Mucosa of rectum (tissue), 2 donors: ENCODE data around the gene UCK2.

Source experiments
- H3K27ac ChIP-seq, 2 donors: one replicate each; pipeline ENCODE4 v1.7.0; 2013; ENCODE audit warnings: inconsistent platforms in 2 of 2, low read depth in 2 of 2, low read length in 2 of 2
- H3K27me3 ChIP-seq, 2 donors: one replicate each; pipeline ENCODE4 v1.7.0; 2013; ENCODE audit warnings: low read length in 2 of 2; ENCODE audit not compliant: control insufficient read depth in 2 of 2, insufficient read depth in 2 of 2
- H3K36me3 ChIP-seq, 2 donors: one replicate each; pipeline ENCODE4 v1.7.0; 2013; ENCODE audit warnings: low read length in 2 of 2; ENCODE audit not compliant: control insufficient read depth in 2 of 2, insufficient read depth in 2 of 2
- H3K4me1 ChIP-seq, 2 donors: one replicate each; pipeline ENCODE4 v1.7.0; 2013; ENCODE audit warnings: low read length in 2 of 2, mild to moderate bottlenecking in 1 of 2; ENCODE audit not compliant: control insufficient read depth in 2 of 2, insufficient read depth in 2 of 2
- H3K4me3 ChIP-seq, 2 donors: one replicate each; pipeline ENCODE4 v1.7.0; 2013; ENCODE audit warnings: low read length in 2 of 2
- H3K9ac ChIP-seq, 2 donors: one replicate each; pipeline ENCODE4 v1.7.0; 2013; ENCODE audit warnings: low read length in 2 of 2, low read depth in 1 of 2, mild to moderate bottlenecking in 1 of 2
- H3K9me3 ChIP-seq, 2 donors: one replicate each; pipeline ENCODE4 v1.7.0; 2013; ENCODE audit warnings: low read length in 2 of 2; ENCODE audit not compliant: control insufficient read depth in 2 of 2
- donor health status: healthy.
- donor health status: Normal muscosa, but diverticular disease.

Gene UCK2

GRCh38 chr1:165816157-165816556 lies 11.3 kb upstream of the UCK2 start:
- Histone ChIP-seq H3K9ac (no peak overlapping the region), H3K27me3 (no peaks in the 10 kb centered on the region), H3K9me3 (no peaks in the 10 kb centered on the region), H3K36me3 (no peaks in the 10 kb centered on the region), H3K4me3 (no peak overlapping the region), H3K4me1 (no peaks in the 10 kb centered on the region), H3K27ac (no peak overlapping the region)

GRCh38 chr1:165816826-165817497 lies 10.5 kb upstream of the UCK2 start:
- H3K27ac ChIP-seq, result no peak overlapping the region
- no peak overlapping the region for H3K9ac ChIP-seq
- no peaks in the 10 kb centered on the region for H3K4me1 ChIP-seq
- H3K9me3 ChIP-seq, result no peaks in the 10 kb centered on the region
- no peak overlapping the region for H3K4me3 ChIP-seq
- no peaks in the 10 kb centered on the region for H3K27me3 ChIP-seq
- no peaks in the 10 kb centered on the region for H3K36me3 ChIP-seq

- no peaks in the 10 kb centered on the region for H3K36me3 ChIP-seq
- no peaks in the 10 kb centered on the region for H3K27me3 ChIP-seq
- H3K4me3 ChIP-seq, result no peak overlapping the region
- H3K27ac ChIP-seq, result no peak overlapping the region
- no peak overlapping the region for H3K9ac ChIP-seq
- H3K4me1 ChIP-seq, result peaks cover 4% of the 10 kb centered on the region in 2 donors
- H3K9me3 ChIP-seq, result no peaks in the 10 kb centered on the region
These were observed 3.7 kb upstream of the UCK2 start for GRCh38 chr1:165823552-165824268.

- no peak overlapping the region for H3K4me3 ChIP-seq
- H3K27me3 ChIP-seq, result no peaks in the 10 kb centered on the region
- H3K9me3 ChIP-seq, result no peaks in the 10 kb centered on the region
- H3K36me3 ChIP-seq, result no peaks in the 10 kb centered on the region
- H3K27ac ChIP-seq, result no peak overlapping the region
- H3K9ac ChIP-seq, result no peak overlapping the region
- peaks cover 4 to 7% of the 10 kb centered on the region in 2 donors for H3K4me1 ChIP-seq
These were observed 3.2 kb upstream of the UCK2 start for GRCh38 chr1:165824269-165824643.

- H3K27ac ChIP-seq, result peak overlapping the region; percentile 84
- peak overlapping the region in 1 of 2 donors; percentile 44 for H3K9ac ChIP-seq
These were observed 698 bp upstream of the UCK2 start for GRCh38 chr1:165826565-165827267.

GRCh38 chr1:165828103-165828668 lies 772 bp downstream of the UCK2 start:
- H3K9ac ChIP-seq, result peak overlapping the region; percentile 79
- peaks cover 4 to 7% of the 10 kb centered on the region in 2 donors for H3K4me1 ChIP-seq
- H3K4me3 ChIP-seq, result peak overlapping the region; percentile 87 to 89
- H3K27ac ChIP-seq, result peak overlapping the region; percentile 84
- H3K9me3 ChIP-seq, result no peaks in the 10 kb centered on the region
- no peaks in the 10 kb centered on the region for H3K27me3 ChIP-seq
- no peaks in the 10 kb centered on the region for H3K36me3 ChIP-seq

More at GRCh38 chr1:165826565-165827267, 698 bp upstream of the UCK2 start:
- Histone ChIP-seq H3K36me3 (no peaks in the 10 kb centered on the region), H3K27me3 (no peaks in the 10 kb centered on the region), H3K4me3 (peak overlapping the region; percentile 54 to 87), H3K9me3 (no peaks in the 10 kb centered on the region), H3K4me1 (peaks cover 4 to 7% of the 10 kb centered on the region in 2 donors)

GRCh38 chr1:165828669-165829329 lies 1.4 kb downstream of the UCK2 start:
- peak overlapping the region; percentile 84 for H3K27ac ChIP-seq
- no peaks in the 10 kb centered on the region for H3K27me3 ChIP-seq
- peak overlapping the region; percentile 87 to 89 for H3K4me3 ChIP-seq
- H3K9ac ChIP-seq, result peak overlapping the region; percentile 79
- peaks cover 4 to 7% of the 10 kb centered on the region in 2 donors for H3K4me1 ChIP-seq
- no peaks in the 10 kb centered on the region for H3K9me3 ChIP-seq
- no peaks in the 10 kb centered on the region for H3K36me3 ChIP-seq

- Histone ChIP-seq H3K36me3 (no peaks in the 10 kb centered on the region), H3K4me3 (no peak overlapping the region), H3K9ac (peak overlapping the region in 1 of 2 donors; percentile 79), H3K9me3 (no peaks in the 10 kb centered on the region), H3K27me3 (no peaks in the 10 kb centered on the region), H3K4me1 (peaks cover 4 to 7% of the 10 kb centered on the region in 2 donors), H3K27ac (no peak overlapping the region)
These were observed 2.5 kb downstream of the UCK2 start for GRCh38 chr1:165829888-165830287.

GRCh38 chr1:165831146-165831545 lies 3.7 kb downstream of the UCK2 start:
- no peaks in the 10 kb centered on the region for H3K36me3 ChIP-seq
- H3K9ac ChIP-seq, result no peak overlapping the region
- H3K27ac ChIP-seq, result no peak overlapping the region
- no peaks in the 10 kb centered on the region for H3K27me3 ChIP-seq
- no peak overlapping the region for H3K4me3 ChIP-seq
- peaks cover 4 to 7% of the 10 kb centered on the region in 2 donors for H3K4me1 ChIP-seq
- no peaks in the 10 kb centered on the region for H3K9me3 ChIP-seq
